Right ventricle myocardium superior (tissue), 1 donor: ENCODE results near the gene HDDC3. TPM values are rescaled to one million over a fixed set of nuclear protein-coding genes. Genes with fewer than 3 reads are reported as not detected.

ENCODE experiments used
- ATAC-seq: fragments of 200-7000 bp; cut with Tn5 transposase; one replicate; pipeline ENCODE4 v1.9.1; 2020; ENCODE audit warnings: mild to moderate bottlenecking; ENCODE audit not compliant: poor library complexity
- DNase-seq: peaks from one replicate; pipeline ENCODE4 v3.0.0-alpha.2; 2020
- intact Hi-C: fragments of 100-400 bp; cut with DNase I; formaldehyde crosslinking; loops from one replicate; pipeline ENCODE4 v1.11.2; 2022
- long read RNA-seq: library from polyadenylated mRNA; unstranded; transcript quantifications from one replicate; pipeline ENCODE4 v2.0.0, GENCODE V29; 2021
- total RNA-seq: library from RNA; stranded (reverse); fragmentation: NEBNext Ultra II Directional; extraction: Animal tissue kit (Norgen Biotek cat#: 25700); gene quantifications from one replicate; pipeline ENCODE4 v1.2.1, GENCODE V29; 2021
- donor health status: DM: no; HTN: yes; CAD: no; lungs with severe emphysema.

The HDDC3 gene
- total RNA-seq, result 15.5 TPM
- long read RNA-seq, full-length matches to known transcripts, result 19 of 20 reads
- long read RNA-seq, partial matches to known transcripts, result 0 of 20 reads
- long read RNA-seq, other reads (novel, unspliced or antisense), result 1 of 20 reads

- ATAC-seq (peak; percentile 69), DNase-seq (peak; percentile 95)
- intact Hi-C loops, result loop anchor here (2.0 kb wide), 1 partner anchor 29 kb away; the partner anchor contains the start of gene MAN2A2
Measured at GRCh38 chr15:90931828-90932659, at the start of gene HDDC3. Gene HDDC3 (minus strand): TSS chr15:90932549. CDS start chr15:90932540, 9 bp downstream.

GRCh38 chr15:90982135-90982534 lies 49.8 kb upstream of the HDDC3 start:
- no peak for ATAC-seq
- intact Hi-C loops, result no loop called here

GRCh38 chr15:90981681-90982080 lies 49.3 kb upstream of the HDDC3 start:
- intact Hi-C loops, result no loop called here
- DNase-seq (no peak), ATAC-seq (no peak)

More at GRCh38 chr15:90982135-90982534, 49.8 kb upstream of the HDDC3 start:
- DNase-seq, result no peak

GRCh38 chr15:90979582-90979981 lies 47.2 kb upstream of the HDDC3 start:
- ATAC-seq, result no peak
- intact Hi-C loops, result no loop called here
- DNase-seq, result no peak

- ATAC-seq (no peak), DNase-seq (no peak)
- intact Hi-C loops, result no loop called here
Measured at GRCh38 chr15:90974216-90974615, 41.9 kb upstream of the HDDC3 start.

GRCh38 chr15:90972133-90972532 lies 39.8 kb upstream of the HDDC3 start:
- DNase-seq, result no peak
- ATAC-seq, result no peak
- intact Hi-C loops, result no loop called here

- no peak for DNase-seq
- no peak for ATAC-seq
- intact Hi-C loops, result no loop called here
Measured at GRCh38 chr15:90970274-90970673, 37.9 kb upstream of the HDDC3 start.

GRCh38 chr15:90968434-90968833 lies 36.1 kb upstream of the HDDC3 start:
- ATAC-seq (no peak), DNase-seq (no peak)
- intact Hi-C loops, result no loop called here

- intact Hi-C loops, result no loop called here
- ATAC-seq (no peak), DNase-seq (no peak)
Measured at GRCh38 chr15:90967206-90967605, 34.9 kb upstream of the HDDC3 start.

GRCh38 chr15:90966262-90966661 lies 33.9 kb upstream of the HDDC3 start:
- intact Hi-C loops, result no loop called here
- ATAC-seq (no peak), DNase-seq (no peak)

GRCh38 chr15:90962021-90962420 lies 29.7 kb upstream of the HDDC3 start:
- intact Hi-C loops, result loop anchor here (5.0 kb wide), 2 partner anchors 70 to 85 kb away; no protein-coding TSS in a partner anchor
- no peak for ATAC-seq
- DNase-seq, result no peak

- ATAC-seq, result no peak
- intact Hi-C loops, result loop anchor here (5.0 kb wide), 2 partner anchors 72 to 87 kb away; no protein-coding TSS in a partner anchor
- no peak for DNase-seq
Measured at GRCh38 chr15:90960298-90961091, 28.1 kb upstream of the HDDC3 start.

GRCh38 chr15:90959894-90960293 lies 27.5 kb upstream of the HDDC3 start:
- intact Hi-C loops, result loop anchor here (5.0 kb wide), 3 partner anchors 72 to 312 kb away; no protein-coding TSS in a partner anchor

GRCh38 chr15:90959028-90959595 lies 26.8 kb upstream of the HDDC3 start:
- DNase-seq (no peak), ATAC-seq (no peak)
- intact Hi-C loops, result loop anchor here (5.0 kb wide), 1 partner anchor 313 kb away; no protein-coding TSS in a partner anchor

More at GRCh38 chr15:90959894-90960293, 27.5 kb upstream of the HDDC3 start:
- ATAC-seq (peak; percentile 65), DNase-seq (peak; percentile 79)

- intact Hi-C loops, result loop anchor here (5.0 kb wide), 1 partner anchor 315 kb away; no protein-coding TSS in a partner anchor
- ATAC-seq, result no peak
- DNase-seq, result no peak
Measured at GRCh38 chr15:90957791-90958190, 25.4 kb upstream of the HDDC3 start.

GRCh38 chr15:90957031-90957790 lies 24.9 kb upstream of the HDDC3 start:
- DNase-seq, result no peak
- ATAC-seq, result peak; percentile 16
- intact Hi-C loops, result loop anchor here (5.0 kb wide), 1 partner anchor 315 kb away; no protein-coding TSS in a partner anchor

- DNase-seq, result peak; percentile 89
- intact Hi-C loops, result loop anchor here (5.0 kb wide), 1 partner anchor 316 kb away; no protein-coding TSS in a partner anchor
- peak; percentile 60 for ATAC-seq
Measured at GRCh38 chr15:90956274-90957030, 24.1 kb upstream of the HDDC3 start.
